Measurements from ENCODE around the gene SNW1.

DNA sequence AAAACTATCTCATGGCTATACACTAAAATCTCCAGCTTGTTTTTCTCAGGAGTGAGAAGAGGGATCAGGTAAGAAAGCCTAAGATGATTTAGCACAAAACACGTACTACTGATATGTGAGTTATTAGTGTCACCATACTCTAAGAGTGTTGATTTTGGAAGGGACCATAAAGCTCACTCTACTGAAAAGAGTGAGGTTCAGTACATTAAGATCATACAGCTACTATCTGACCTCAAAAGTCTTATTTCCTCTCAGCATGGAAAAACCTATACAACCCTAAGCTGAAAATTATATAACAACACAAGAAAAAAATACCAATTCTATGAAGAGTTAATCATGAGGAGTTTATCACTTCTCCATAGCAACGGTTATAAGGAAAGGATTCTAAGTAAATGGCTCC, 19.5 kb downstream of the SNW1 start:
- TF ChIP-seq, protein P1, sequence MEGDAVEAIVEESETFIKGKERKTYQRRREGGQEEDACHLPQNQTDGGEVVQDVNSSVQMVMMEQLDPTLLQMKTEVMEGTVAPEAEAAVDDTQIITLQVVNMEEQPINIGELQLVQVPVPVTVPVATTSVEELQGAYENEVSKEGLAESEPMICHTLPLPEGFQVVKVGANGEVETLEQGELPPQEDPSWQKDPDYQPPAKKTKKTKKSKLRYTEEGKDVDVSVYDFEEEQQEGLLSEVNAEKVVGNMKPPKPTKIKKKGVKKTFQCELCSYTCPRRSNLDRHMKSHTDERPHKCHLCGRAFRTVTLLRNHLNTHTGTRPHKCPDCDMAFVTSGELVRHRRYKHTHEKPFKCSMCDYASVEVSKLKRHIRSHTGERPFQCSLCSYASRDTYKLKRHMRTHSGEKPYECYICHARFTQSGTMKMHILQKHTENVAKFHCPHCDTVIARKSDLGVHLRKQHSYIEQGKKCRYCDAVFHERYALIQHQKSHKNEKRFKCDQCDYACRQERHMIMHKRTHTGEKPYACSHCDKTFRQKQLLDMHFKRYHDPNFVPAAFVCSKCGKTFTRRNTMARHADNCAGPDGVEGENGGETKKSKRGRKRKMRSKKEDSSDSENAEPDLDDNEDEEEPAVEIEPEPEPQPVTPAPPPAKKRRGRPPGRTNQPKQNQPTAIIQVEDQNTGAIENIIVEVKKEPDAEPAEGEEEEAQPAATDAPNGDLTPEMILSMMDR (conservative IDR thresholded peaks at IDR 0.05; ENCODE audit: low read depth, low read length) = no peak
- TF ChIP-seq, protein P2, sequence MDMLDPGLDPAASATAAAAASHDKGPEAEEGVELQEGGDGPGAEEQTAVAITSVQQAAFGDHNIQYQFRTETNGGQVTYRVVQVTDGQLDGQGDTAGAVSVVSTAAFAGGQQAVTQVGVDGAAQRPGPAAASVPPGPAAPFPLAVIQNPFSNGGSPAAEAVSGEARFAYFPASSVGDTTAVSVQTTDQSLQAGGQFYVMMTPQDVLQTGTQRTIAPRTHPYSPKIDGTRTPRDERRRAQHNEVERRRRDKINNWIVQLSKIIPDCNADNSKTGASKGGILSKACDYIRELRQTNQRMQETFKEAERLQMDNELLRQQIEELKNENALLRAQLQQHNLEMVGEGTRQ (IDR thresholded peaks at IDR 0.05; ENCODE audit: low read depth, low read length) = no peak
- TF ChIP-seq BHLHE40 (IDR thresholded peaks at IDR 0.05; ENCODE audit: low read depth, low read length) (no peak), RFX5 (IDR thresholded peaks at IDR 0.05; ENCODE audit: low read depth, low read length) (no peak), CHD1 (IDR thresholded peaks at IDR 0.05; ENCODE audit: low read depth, low read length) (no peak), MAFK (IDR thresholded peaks at IDR 0.05; ENCODE audit: low read depth, low read length) (no peak), POLR2A (IDR thresholded peaks at IDR 0.05; ENCODE audit: low read depth, low read length) (no peak), RCOR1 (IDR thresholded peaks at IDR 0.05; ENCODE audit: insufficient replicate concordance, low read length) (no peak), RAD21 (IDR thresholded peaks at IDR 0.05; ENCODE audit: low read length) (no peak)
- TF ChIP-seq, protein P3, sequence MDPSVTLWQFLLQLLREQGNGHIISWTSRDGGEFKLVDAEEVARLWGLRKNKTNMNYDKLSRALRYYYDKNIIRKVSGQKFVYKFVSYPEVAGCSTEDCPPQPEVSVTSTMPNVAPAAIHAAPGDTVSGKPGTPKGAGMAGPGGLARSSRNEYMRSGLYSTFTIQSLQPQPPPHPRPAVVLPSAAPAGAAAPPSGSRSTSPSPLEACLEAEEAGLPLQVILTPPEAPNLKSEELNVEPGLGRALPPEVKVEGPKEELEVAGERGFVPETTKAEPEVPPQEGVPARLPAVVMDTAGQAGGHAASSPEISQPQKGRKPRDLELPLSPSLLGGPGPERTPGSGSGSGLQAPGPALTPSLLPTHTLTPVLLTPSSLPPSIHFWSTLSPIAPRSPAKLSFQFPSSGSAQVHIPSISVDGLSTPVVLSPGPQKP (IDR thresholded peaks at IDR 0.05; ENCODE audit: borderline replicate concordance, low read depth, low read length) = no peak
